Smooth muscle cell (in vitro differentiated cells): ENCODE measurements around the gene IL23A. TPM values are rescaled to one million over a fixed set of nuclear protein-coding genes. Genes with fewer than 3 reads are reported as not detected.

Experiments
- DNase-seq: peaks from one replicate; lab custom pipeline; 2025; ENCODE audit not compliant: unreplicated experiment; lab: John Stamatoyannopoulos, UW
- H2AFZ ChIP-seq: fragments of 200-600 bp; sonication (generic); 2 replicates; pipeline ENCODE4 v1.6.0; 2016; ENCODE audit warnings: antibody characterized with exemption, low read depth, mild to moderate bottlenecking
- H3F3A ChIP-seq: fragments of 200-600 bp; sonication (generic); 2 replicates; pipeline ENCODE4 v1.6.0; 2017; ENCODE audit warnings: antibody characterized with exemption, low read depth
- H3K27ac ChIP-seq: fragments of 200-600 bp; sonication (generic); 2 replicates; pipeline ENCODE4 v1.5.1; 2016; ENCODE audit warnings: low read depth, mild to moderate bottlenecking
- H3K27me3 ChIP-seq: fragments of 200-600 bp; sonication (generic); 2 replicates; pipeline ENCODE4 v1.6.1; 2016; ENCODE audit warnings: low read depth, mild to moderate bottlenecking
- H3K36me3 ChIP-seq: fragments of 200-600 bp; sonication (generic); 2 replicates; pipeline ENCODE4 v1.5.1; 2016; ENCODE audit warnings: low read depth
- H3K4me1 ChIP-seq: fragments of 200-600 bp; sonication (generic); 2 replicates; pipeline ENCODE4 v1.5.1; 2016; ENCODE audit warnings: low read depth
- H3K4me2 ChIP-seq: fragments of 200-600 bp; sonication (generic); 2 replicates; pipeline ENCODE4 v1.6.0; 2016; ENCODE audit warnings: mild to moderate bottlenecking
- H3K4me3 ChIP-seq: fragments of 200-600 bp; sonication (generic); 2 replicates; pipeline ENCODE4 v1.5.1; 2016; ENCODE audit warnings: mild to moderate bottlenecking
- H3K79me2 ChIP-seq: fragments of 200-600 bp; sonication (generic); 2 replicates; pipeline ENCODE4 v1.6.0; 2016; ENCODE audit warnings: low read depth, mild to moderate bottlenecking
- H3K9ac ChIP-seq: fragments of 200-600 bp; sonication (generic); 2 replicates; pipeline ENCODE4 v1.6.0; 2016; ENCODE audit warnings: low read depth
- H3K9me3 ChIP-seq: fragments of 200-600 bp; sonication (generic); replicated peaks from 2 replicates; pipeline ENCODE4 v1.5.1; 2016; ENCODE audit warnings: low read depth
- H4K20me1 ChIP-seq: fragments of 200-600 bp; sonication (generic); 2 replicates; pipeline ENCODE4 v1.6.0; 2016; ENCODE audit warnings: low read depth
- CTCF ChIP-seq: fragments of 200-600 bp; sonication (generic); IDR thresholded peaks from 2 replicates; pipeline ENCODE4 v1.5.1; 2017; ENCODE audit warnings: borderline replicate concordance, mild to moderate bottlenecking, antibody characterized with exemption; ENCODE audit not compliant: insufficient read depth, poor library complexity, severe bottlenecking
- WGBS: methylation state at CpG from one replicate; pipeline ENCODE4 v1.1.7; 2016; ENCODE audit warnings: low lambda C conversion rate; 5-methylcytosine and 5-hydroxymethylcytosine counted together
- polyA plus RNA-seq: library from polyadenylated mRNA; unstranded; fragments of >200 nt; fragmentation: Nextera tagmentation; extraction: Ambion mirVana; gene quantifications from 2 replicates; pipeline ENCODE4 v1.2.1, GENCODE V29; 2016
- total RNA-seq: library from RNA; depleted of rRNA; stranded (reverse); fragments of >200 nt; gene quantifications from 2 replicates; pipeline ENCODE4 v1.2.3, GENCODE V29; 2014

Gene IL23A
- total and polyA plus RNA-seq, 2 experiments from 2014 or later = 0.35 to 0.54 TPM

GRCh38 chr12:56304872-56305590 lies 33.7 kb upstream of the IL23A start:
- no peak overlapping the region for H2AFZ ChIP-seq
- H3K4me1 ChIP-seq = peaks cover 6% of the 10 kb centered on the region
- no peaks in the 10 kb centered on the region for H3K27me3 ChIP-seq
- 80% methylated on average over 8 of the region's 8 CpGs for WGBS
- H3K4me3 ChIP-seq = no peak overlapping the region
- TF ChIP-seq CTCF = no peak
- no peaks in the 10 kb centered on the region for H3K9me3 ChIP-seq
- H3K9ac ChIP-seq = no peak overlapping the region
- H3K27ac ChIP-seq = peak overlapping the region; percentile 39
- H3F3A ChIP-seq = peaks cover 31% of the 10 kb centered on the region
- no peaks in the 10 kb centered on the region for H3K79me2 ChIP-seq
- no peaks in the 10 kb centered on the region for H4K20me1 ChIP-seq
- no peak overlapping the region for H3K4me2 ChIP-seq
- no peak for DNase-seq
- peaks cover 12% of the 10 kb centered on the region for H3K36me3 ChIP-seq

- Histone ChIP-seq H3K36me3 (peaks cover 13% of the 10 kb centered on the region), H3F3A (peaks cover 16% of the 10 kb centered on the region), H3K9me3 (no peaks in the 10 kb centered on the region), H3K79me2 (no peaks in the 10 kb centered on the region), H3K27me3 (no peaks in the 10 kb centered on the region), H3K4me3 (no peak overlapping the region), H4K20me1 (no peaks in the 10 kb centered on the region), H3K4me2 (no peak overlapping the region), H3K27ac (no peak overlapping the region), H3K9ac (no peak overlapping the region), H3K4me1 (no peaks in the 10 kb centered on the region), H2AFZ (no peak overlapping the region)
- 97% methylated on average over 7 of the region's 7 CpGs for WGBS
- TF ChIP-seq CTCF = no peak
- DNase-seq = no peak
Observed at GRCh38 chr12:56307221-56307965, 31.3 kb upstream of the IL23A start.

- no peaks in the 10 kb centered on the region for H4K20me1 ChIP-seq
- H3F3A ChIP-seq = peaks cover 9% of the 10 kb centered on the region
- H3K4me1 ChIP-seq = no peaks in the 10 kb centered on the region
- H3K4me3 ChIP-seq = no peak overlapping the region
- TF ChIP-seq CTCF = no peak
- H2AFZ ChIP-seq = no peak overlapping the region
- no peak for DNase-seq
- H3K4me2 ChIP-seq = no peak overlapping the region
- no peaks in the 10 kb centered on the region for H3K79me2 ChIP-seq
- H3K9me3 ChIP-seq = no peaks in the 10 kb centered on the region
- H3K36me3 ChIP-seq = peaks cover 13% of the 10 kb centered on the region
- H3K9ac ChIP-seq = no peak overlapping the region
- no peak overlapping the region for H3K27ac ChIP-seq
- no peaks in the 10 kb centered on the region for H3K27me3 ChIP-seq
- WGBS = 97% methylated on average over 3 of the region's 3 CpGs
Observed at GRCh38 chr12:56308714-56309113, 30.0 kb upstream of the IL23A start.
